GM12878 (cell line): Measurements from ENCODE around the gene GSG1L. TPM values are rescaled to one million over a fixed set of nuclear protein-coding genes. Genes with fewer than 3 reads are reported as not detected.

Experiments
- ATAC-seq: fragments of 200-7000 bp; cut with Tn5 transposase; 3 replicates; pipeline ENCODE4 v1.9.1; 2020; ENCODE audit warnings: mild to moderate bottlenecking, moderate library complexity
- BruUV-seq: library from RNA; stranded (reverse); fragments of 400-500 nt; replicated peaks from 2 replicates; lab custom pipeline; 2021; lab: Mats Ljungman, UMichigan
- CTCF ChIA-PET: fragments of 300-600 bp; sonication (Branson Sonifier 250); formaldehyde crosslinking; extraction: SDS; loops from one replicate; lab custom pipeline; 2021; ENCODE audit warnings: inconsistent platforms; lab: Yijun Ruan, JAX
- POLR2A ChIA-PET: fragments of 350-600 bp; formaldehyde crosslinking; extraction: SDS; loops from one replicate; lab custom pipeline; 2021; ENCODE audit warnings: inconsistent platforms; lab: Charles Lee
- RAD21 ChIA-PET: fragments of 300-600 bp; sonication (Branson Sonifier 250); formaldehyde crosslinking; loops from one replicate; lab custom pipeline; 2023; ENCODE audit warnings: antibody characterized with exemption; ENCODE audit not compliant: unreplicated experiment; lab: Charles Lee
- SMC1A ChIA-PET: fragments of 300-600 bp; sonication (Branson Sonifier 250); formaldehyde crosslinking; loops from one replicate; lab custom pipeline; 2023; ENCODE audit not compliant: unreplicated experiment, uncharacterized antibody; lab: Charles Lee
- DNase-seq: peaks from one replicate; pipeline ENCODE4 v3.0.0-alpha.2; 2011; ENCODE audit warnings: low read depth, low spot score
- FAIRE-seq: peaks from 3 replicates; lab custom pipeline; 2011; peaks lifted over from hg19 to GRCh38; lab: Jason Lieb, UNC
- H2AFZ ChIP-seq: 2 replicates; pipeline ENCODE4 v1.6.0; 2011; ENCODE audit warnings: low read depth, low read length, control low read depth; ENCODE audit not compliant: control insufficient read depth
- H3K27ac ChIP-seq: 2 replicates; pipeline ENCODE4 v1.5.1; 2011; ENCODE audit warnings: control low read depth; ENCODE audit not compliant: control insufficient read depth, insufficient read depth
- H3K27me3 ChIP-seq, 2 experiments: replicated peaks in 1 of 2; 2 replicates each; pipeline versions ENCODE4 v1.6.0 to v1.6.1; 2011; ENCODE audit warnings: low read length in 1 of 2; ENCODE audit not compliant: control insufficient read depth in 2 of 2, insufficient read depth in 2 of 2
- H3K36me3 ChIP-seq, 2 experiments: 2 replicates each; pipeline ENCODE4 v1.5.1; 2011; ENCODE audit warnings: low read length in 1 of 2; ENCODE audit not compliant: control insufficient read depth in 2 of 2, insufficient read depth in 2 of 2
- H3K4me1 ChIP-seq: 2 replicates; pipeline ENCODE4 v1.6.1; 2011; ENCODE audit warnings: mild to moderate bottlenecking, low read length, moderate library complexity, mixed read lengths; ENCODE audit not compliant: control insufficient read depth, insufficient read depth
- H3K4me2 ChIP-seq: 2 replicates; pipeline ENCODE4 v1.6.0; 2011; ENCODE audit warnings: control low read depth; ENCODE audit not compliant: control insufficient read depth, insufficient read depth
- H3K4me3 ChIP-seq: fragments of 200-600 bp; sonication (generic); 2 replicates; pipeline ENCODE4 v1.5.1; 2016
- H3K79me2 ChIP-seq: 2 replicates; pipeline ENCODE4 v1.6.0; 2011; ENCODE audit warnings: low read length; ENCODE audit not compliant: control insufficient read depth, insufficient read depth
- H3K9ac ChIP-seq: 2 replicates; pipeline ENCODE4 v1.8.0; 2011; ENCODE audit warnings: low read length, control low read depth, mixed read lengths; ENCODE audit not compliant: control insufficient read depth, insufficient read depth
- H3K9me3 ChIP-seq: replicated peaks from 3 replicates; pipeline ENCODE4 v1.5.1; 2011; ENCODE audit warnings: mild to moderate bottlenecking, low read length; ENCODE audit not compliant: control insufficient read depth, insufficient read depth
- H4K20me1 ChIP-seq: 2 replicates; pipeline ENCODE4 v1.6.0; 2011; ENCODE audit not compliant: control insufficient read depth, insufficient read depth
- ATF3 ChIP-seq: IDR thresholded peaks from 2 replicates; pipeline ENCODE4 v1.6.1; 2011; ENCODE audit warnings: low read depth, mild to moderate bottlenecking, low read length, moderate library complexity, borderline replicate concordance; ENCODE audit errors: extremely low read depth
- FOXK2 ChIP-seq: fragments of 450-650 bp; IDR thresholded peaks from 2 replicates; pipeline ENCODE4 v1.6.1; 2017; ENCODE audit warnings: mild to moderate bottlenecking, moderate library complexity
- HSF1 ChIP-seq: fragments of 150-350 bp; IDR thresholded peaks from 2 replicates; pipeline ENCODE4 v1.6.1; 2014; ENCODE audit warnings: mild to moderate bottlenecking, low read depth, low read length
- NFIC ChIP-seq: IDR thresholded peaks from 2 replicates; pipeline ENCODE4 v1.6.1; 2012; ENCODE audit warnings: low read depth, mild to moderate bottlenecking, inconsistent platforms, low read length, moderate library complexity
- PAX8 ChIP-seq: fragments of 450-650 bp; IDR thresholded peaks from 2 replicates; pipeline ENCODE4 v1.6.1; 2017; ENCODE audit warnings: mild to moderate bottlenecking, moderate library complexity
- SKIL ChIP-seq: fragments of 450-650 bp; IDR thresholded peaks from 2 replicates; pipeline ENCODE4 v1.6.1; 2017; ENCODE audit warnings: mild to moderate bottlenecking, low read depth, inconsistent platforms; ENCODE audit not compliant: poor library complexity, severe bottlenecking
- SPI1 ChIP-seq: IDR thresholded peaks from 2 replicates; pipeline ENCODE4 v1.6.1; 2011; ENCODE audit warnings: low read depth, mild to moderate bottlenecking, low read length, moderate library complexity, borderline replicate concordance; ENCODE audit not compliant: insufficient read depth
- SUPT20H ChIP-seq: IDR thresholded peaks from 2 replicates; pipeline ENCODE4 v1.6.1; 2011; ENCODE audit warnings: low read depth, mild to moderate bottlenecking, low read length, moderate library complexity, borderline replicate concordance; ENCODE audit not compliant: control insufficient read depth
- USF2 ChIP-seq: IDR thresholded peaks from 2 replicates; pipeline ENCODE4 v1.6.1; 2011; ENCODE audit warnings: low read depth, low read length, improper control_type of control experiment, borderline replicate concordance
- WRNIP1 ChIP-seq: IDR thresholded peaks from 2 replicates; pipeline ENCODE4 v1.6.1; 2011; ENCODE audit warnings: low read depth, low read length, improper control_type of control experiment, borderline replicate concordance
- YY1 ChIP-seq: IDR thresholded peaks from 2 replicates; pipeline ENCODE4 v1.6.1; 2011; ENCODE audit warnings: low read depth, mild to moderate bottlenecking, low read length
- WGBS: methylation state at CpG from one replicate; pipeline ENCODE4 v1.1.6; 2016; ENCODE audit warnings: low lambda C conversion rate; ENCODE audit not compliant: insufficient replicate concordance, insufficient coverage; ENCODE audit errors: missing lambda C conversion rate; 5-methylcytosine and 5-hydroxymethylcytosine counted together
- in situ Hi-C: fragments of 300-500 bp; cut with MboI; formaldehyde crosslinking; loops from 9 replicates; pipeline ENCODE4 v1.14.3; 2018; ENCODE audit warnings: mixed read lengths
- intact Hi-C: fragments of 100-400 bp; cut with micrococcal nuclease; formaldehyde crosslinking; loops from one replicate; pipeline ENCODE4 v1.14.2; 2022; ENCODE audit not compliant: unreplicated experiment
- polyA plus RNA-seq, 11 experiments: library from polyadenylated mRNA; depleted of rRNA in 4 of 11; unstranded in 6 of 11; stranded (reverse) in 5 of 11; fragments of >200 nt; fragmentation: Nextera tagmentation in 4 of 11; fragmentation: Illumina TruSeq in 1 of 11; extraction: Ambion mirVana in 4 of 11; extraction: Trizol in 1 of 11; gene quantifications; 1 replicate in 1 of 11; 2 replicates in 10 of 11; pipeline versions ENCODE4 v1.2.1 to v1.2.3, GENCODE V29; 2011 to 2016; ENCODE audit warnings: inconsistent platforms in 2 of 11, missing spikeins in 2 of 11, low read depth in 1 of 11
- total RNA-seq, 4 experiments: library from RNA; depleted of rRNA in 3 of 4; stranded (reverse); fragments of >200 nt in 3 of 4; fragmentation: Illumina TruSeq in 1 of 4; extraction: Trizol in 1 of 4; gene quantifications; 2 replicates each; pipeline versions ENCODE4 v1.2.1 to v1.2.3, GENCODE V29; 2013 to 2021
- TF ChIP-seq, protein P1 (sequence below), 3 experiments: IDR thresholded peaks in 2 of 3; conservative IDR thresholded peaks in 1 of 3; 2 replicates each; pipeline ENCODE4 v1.5.1; 2011; ENCODE audit warnings: low read depth in 3 of 3, low read length in 3 of 3, mild to moderate bottlenecking in 3 of 3, control low read depth in 2 of 3, moderate library complexity in 2 of 3, inconsistent platforms in 1 of 3, mixed read lengths in 1 of 3; ENCODE audit not compliant: control insufficient read depth in 2 of 3, insufficient read depth in 1 of 3; ENCODE audit errors: extremely low read depth in 1 of 3
- TF ChIP-seq, protein P2 (sequence below): IDR thresholded peaks from 2 replicates; pipeline ENCODE4 v1.6.1; 2011; ENCODE audit warnings: borderline replicate concordance, low read depth, mild to moderate bottlenecking, moderate library complexity, low read length; ENCODE audit not compliant: insufficient read depth, poor library complexity, severe bottlenecking

The GSG1L gene
- total and polyA plus RNA-seq, 10 of the 15 experiments (the other 5 are each of a cell fraction or from before 2014, with no cell fraction given) = not detected

DNA sequence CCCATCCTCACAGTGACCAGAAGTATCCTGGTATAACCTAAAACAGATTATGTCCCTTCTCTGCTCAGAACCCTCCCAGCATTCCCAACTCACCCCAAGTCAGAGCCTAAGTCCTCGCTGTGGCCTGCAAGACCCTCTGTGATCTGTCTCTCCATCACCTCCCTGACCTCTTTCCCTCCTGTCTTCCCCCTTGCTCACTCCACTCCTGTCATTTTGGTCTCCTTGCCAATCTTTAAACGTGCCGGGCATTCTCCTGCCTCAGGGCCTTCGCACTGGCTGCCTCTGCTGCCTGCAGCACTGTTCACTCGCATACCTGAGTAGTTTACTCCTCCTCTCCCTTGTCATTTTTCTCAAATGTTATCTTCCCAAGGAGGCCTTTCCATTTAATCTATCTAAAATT, 97.7 kb downstream of the GSG1L start (continued):
- TF ChIP-seq, protein P1, sequence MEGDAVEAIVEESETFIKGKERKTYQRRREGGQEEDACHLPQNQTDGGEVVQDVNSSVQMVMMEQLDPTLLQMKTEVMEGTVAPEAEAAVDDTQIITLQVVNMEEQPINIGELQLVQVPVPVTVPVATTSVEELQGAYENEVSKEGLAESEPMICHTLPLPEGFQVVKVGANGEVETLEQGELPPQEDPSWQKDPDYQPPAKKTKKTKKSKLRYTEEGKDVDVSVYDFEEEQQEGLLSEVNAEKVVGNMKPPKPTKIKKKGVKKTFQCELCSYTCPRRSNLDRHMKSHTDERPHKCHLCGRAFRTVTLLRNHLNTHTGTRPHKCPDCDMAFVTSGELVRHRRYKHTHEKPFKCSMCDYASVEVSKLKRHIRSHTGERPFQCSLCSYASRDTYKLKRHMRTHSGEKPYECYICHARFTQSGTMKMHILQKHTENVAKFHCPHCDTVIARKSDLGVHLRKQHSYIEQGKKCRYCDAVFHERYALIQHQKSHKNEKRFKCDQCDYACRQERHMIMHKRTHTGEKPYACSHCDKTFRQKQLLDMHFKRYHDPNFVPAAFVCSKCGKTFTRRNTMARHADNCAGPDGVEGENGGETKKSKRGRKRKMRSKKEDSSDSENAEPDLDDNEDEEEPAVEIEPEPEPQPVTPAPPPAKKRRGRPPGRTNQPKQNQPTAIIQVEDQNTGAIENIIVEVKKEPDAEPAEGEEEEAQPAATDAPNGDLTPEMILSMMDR (IDR thresholded peaks at IDR 0.05 in 2 of 3, conservative IDR thresholded peaks at IDR 0.05 in 1 of 3; ENCODE audit: control insufficient read depth in 2 of 3, extremely low read depth in 1 of 3, insufficient read depth in 1 of 3, low read depth in 3 of 3, low read length in 3 of 3) = no peak
- TF ChIP-seq, protein P2, sequence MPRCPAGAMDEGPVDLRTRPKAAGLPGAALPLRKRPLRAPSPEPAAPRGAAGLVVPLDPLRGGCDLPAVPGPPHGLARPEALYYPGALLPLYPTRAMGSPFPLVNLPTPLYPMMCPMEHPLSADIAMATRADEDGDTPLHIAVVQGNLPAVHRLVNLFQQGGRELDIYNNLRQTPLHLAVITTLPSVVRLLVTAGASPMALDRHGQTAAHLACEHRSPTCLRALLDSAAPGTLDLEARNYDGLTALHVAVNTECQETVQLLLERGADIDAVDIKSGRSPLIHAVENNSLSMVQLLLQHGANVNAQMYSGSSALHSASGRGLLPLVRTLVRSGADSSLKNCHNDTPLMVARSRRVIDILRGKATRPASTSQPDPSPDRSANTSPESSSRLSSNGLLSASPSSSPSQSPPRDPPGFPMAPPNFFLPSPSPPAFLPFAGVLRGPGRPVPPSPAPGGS = no peak

GRCh38 chr16:27963471-27963965, 100.0 kb downstream of the GSG1L start:
- in situ Hi-C loops = no loop called here
- H3K27ac ChIP-seq = no peak overlapping the region
- POLR2A ChIA-PET = interaction anchor here (0.5 kb wide), 1 partner anchor 367 kb away, joined by 4 read pairs; no protein-coding TSS in a partner anchor
- FAIRE-seq = no peak
- H3K9ac ChIP-seq = no peak overlapping the region
- no peak for DNase-seq
- H3K9me3 ChIP-seq = no peaks in the 10 kb centered on the region
- H2AFZ ChIP-seq = no peak overlapping the region
- no peak for ATAC-seq
- H4K20me1 ChIP-seq = no peaks in the 10 kb centered on the region
- no peak overlapping the region for H3K4me2 ChIP-seq
- CTCF ChIA-PET = interaction anchor here (0.9 kb wide), 1 partner anchor 9 kb away, joined by 3 read pairs; no protein-coding TSS in a partner anchor
- RAD21 ChIA-PET = no interaction called here
- no peak overlapping the region for H3K4me3 ChIP-seq
- no peaks in the 10 kb centered on the region for H3K4me1 ChIP-seq
- 29% methylated on average over 7 of the region's 7 CpGs for WGBS
- SMC1A ChIA-PET = no interaction called here
- no peaks in the 10 kb centered on the region for H3K36me3 ChIP-seq
- no peaks in the 10 kb centered on the region for H3K79me2 ChIP-seq
- BruUV-seq = no TSS peak
- intact Hi-C loops = no loop called here
- no peaks in the 10 kb centered on the region for H3K27me3 ChIP-seq
- TF ChIP-seq ATF3 = no peak
- no peak for TF ChIP-seq NFIC
- no peak for TF ChIP-seq SUPT20H
- TF ChIP-seq SKIL = no peak
- no peak for TF ChIP-seq YY1
- TF ChIP-seq WRNIP1 = no peak
- no peak for TF ChIP-seq SPI1
- TF ChIP-seq HSF1 = no peak
- no peak for TF ChIP-seq USF2
- no peak for TF ChIP-seq FOXK2
- no peak for TF ChIP-seq PAX8
